ENCODE results near the gene UBR7.

- TF ChIP-seq EZH2phosphoT487 (IDR thresholded peaks at IDR 0.05; ENCODE audit: borderline replicate concordance, low read depth, low read length), result no peak
- no peak for TF ChIP-seq CTCF (conservative IDR thresholded peaks at IDR 0.05; ENCODE audit: low read length)
These were observed 6.5 kb upstream of the UBR7 start for GRCh38 chr14:93200553-93200952.
